SU-DHL-6 (cell line): Measurements from ENCODE around the gene RNF181.

Experiments
- H2AFZ ChIP-seq: fragments of 200-600 bp; sonication (generic); 2 replicates; pipeline ENCODE4 v1.6.1; 2014; ENCODE audit warnings: low read depth, mild to moderate bottlenecking, moderate library complexity, mixed read lengths, antibody characterized with exemption, low read length; ENCODE audit not compliant: severe bottlenecking
- H3F3A ChIP-seq: fragments of 200-600 bp; shearing (Covaris generic); 2 replicates; pipeline ENCODE4 v1.6.0; 2016; ENCODE audit warnings: antibody characterized with exemption, mild to moderate bottlenecking; ENCODE audit not compliant: insufficient read depth
- H3K27ac ChIP-seq: fragments of 200-600 bp; sonication (generic); 2 replicates; pipeline ENCODE4 v1.5.1; 2016; ENCODE audit warnings: low read depth, mild to moderate bottlenecking, low read length, moderate library complexity, mixed read lengths
- H3K27me3 ChIP-seq: fragments of 200-600 bp; sonication (generic), shearing (Covaris generic); 2 replicates; pipeline ENCODE4 v1.6.0; 2014; ENCODE audit warnings: mild to moderate bottlenecking, low read length
- H3K36me3 ChIP-seq: fragments of 200-600 bp; sonication (generic); 2 replicates; pipeline ENCODE4 v1.6.1; 2014; ENCODE audit warnings: mild to moderate bottlenecking, low read length, mixed read lengths
- H3K4me2 ChIP-seq: fragments of 300-600, 200-600 bp; shearing (Covaris generic), sonication (generic); 2 replicates; pipeline ENCODE4 v1.6.0; 2014; ENCODE audit warnings: low read length, low read depth, mild to moderate bottlenecking; ENCODE audit not compliant: poor library complexity, severe bottlenecking
- H3K4me3 ChIP-seq: fragments of 200-600 bp; sonication (generic); 2 replicates; pipeline ENCODE4 v1.5.1; 2014; ENCODE audit warnings: antibody characterized with exemption, low read length, mild to moderate bottlenecking, mixed read lengths; ENCODE audit not compliant: insufficient read depth, poor library complexity, severe bottlenecking
- H3K79me2 ChIP-seq: fragments of 200-600 bp; sonication (generic); 2 replicates; pipeline ENCODE4 v1.6.1; 2014; ENCODE audit warnings: mild to moderate bottlenecking, low read length, moderate library complexity; ENCODE audit not compliant: insufficient read depth
- H3K9ac ChIP-seq: fragments of 200-600 bp; sonication (generic); 2 replicates; pipeline ENCODE4 v1.7.0; 2014; ENCODE audit warnings: mild to moderate bottlenecking, low read length
- H3K9me2 ChIP-seq: fragments of 200-600 bp; sonication (generic); replicated peaks from 2 replicates; pipeline ENCODE4 v1.6.1; 2014; ENCODE audit warnings: low read length; ENCODE audit not compliant: insufficient read depth
- H3K9me3 ChIP-seq: fragments of 200-600 bp; sonication (generic); 2 replicates; pipeline ENCODE4 v1.6.1; 2014; ENCODE audit warnings: low read length, mixed read lengths; ENCODE audit not compliant: insufficient read depth
- H4K20me1 ChIP-seq: fragments of 200-600 bp; sonication (generic); 2 replicates; pipeline ENCODE4 v1.6.1; 2014; ENCODE audit warnings: low read depth, mild to moderate bottlenecking, antibody characterized with exemption, low read length, moderate library complexity, mixed read lengths
- CTCF ChIP-seq: fragments of 200-600 bp; sonication (generic); IDR thresholded peaks from one replicate; pipeline ENCODE4 v1.5.1; 2017; ENCODE audit warnings: antibody characterized with exemption, mild to moderate bottlenecking, low read length, moderate library complexity; ENCODE audit not compliant: insufficient read depth, poor library complexity, severe bottlenecking
- EZH2phosphoT487 ChIP-seq: fragments of 200-600 bp; sonication (generic), shearing (Covaris generic); conservative IDR thresholded peaks from 2 replicates; pipeline ENCODE4 v1.6.1; 2018; ENCODE audit warnings: mild to moderate bottlenecking, antibody characterized with exemption, low read length, moderate library complexity, mixed read lengths

RNF181 gene

GRCh38 chr2:85553184-85553583, 42.4 kb upstream of the RNF181 start:
- Histone ChIP-seq H3K9me2 (no peaks in the 10 kb centered on the region), H3F3A (peaks cover 9% of the 10 kb centered on the region), H3K27me3 (no peaks in the 10 kb centered on the region), H4K20me1 (no peaks in the 10 kb centered on the region), H3K36me3 (no peaks in the 10 kb centered on the region), H3K4me3 (no peak overlapping the region), H3K9ac (no peak overlapping the region), H3K27ac (no peak overlapping the region), H2AFZ (no peak overlapping the region), H3K9me3 (no peaks in the 10 kb centered on the region), H3K4me2 (no peak overlapping the region), H3K79me2 (no peaks in the 10 kb centered on the region)
- TF ChIP-seq EZH2phosphoT487 (no peak), CTCF (no peak)

- Histone ChIP-seq H3K27ac (no peak overlapping the region), H3K36me3 (no peaks in the 10 kb centered on the region; the same call in 1 of the 2 replicates), H3K9ac (no peak overlapping the region), H3K4me2 (no peak overlapping the region), H2AFZ (no peak overlapping the region), H4K20me1 (no peaks in the 10 kb centered on the region), H3K9me3 (no peaks in the 10 kb centered on the region), H3K79me2 (peaks cover 17% of the 10 kb centered on the region; the same call in 1 of the 2 replicates), H3K27me3 (no peaks in the 10 kb centered on the region), H3F3A (no peaks in the 10 kb centered on the region), H3K4me3 (no peak overlapping the region), H3K9me2 (no peaks in the 10 kb centered on the region)
- TF ChIP-seq EZH2phosphoT487 (no peak), CTCF (no peak)
These were observed 40.4 kb upstream of the RNF181 start for GRCh38 chr2:85554980-85555612.

GRCh38 chr2:85557130-85557529, 38.4 kb upstream of the RNF181 start:
- Histone ChIP-seq H3K36me3 (no peaks in the 10 kb centered on the region; the same call in 1 of the 2 replicates), H3K9ac (no peak overlapping the region), H3K79me2 (peaks cover 25% of the 10 kb centered on the region)

More at GRCh38 chr2:85557130-85557529, 38.4 kb upstream of the RNF181 start:
- no peaks in the 10 kb centered on the region for H3K9me3 ChIP-seq
- TF ChIP-seq CTCF = no peak
- TF ChIP-seq EZH2phosphoT487 = no peak
- no peaks in the 10 kb centered on the region for H3K27me3 ChIP-seq
- no peaks in the 10 kb centered on the region for H3K9me2 ChIP-seq
- no peaks in the 10 kb centered on the region for H3F3A ChIP-seq
- H3K4me2 ChIP-seq = no peak overlapping the region
- no peaks in the 10 kb centered on the region for H4K20me1 ChIP-seq
- H3K27ac ChIP-seq = no peak overlapping the region
- H3K4me3 ChIP-seq = no peak overlapping the region
- no peak overlapping the region for H2AFZ ChIP-seq
